Right renal cortex interstitium (tissue), 3 donors: ENCODE results near the gene DNAJC21. TPM values are rescaled to one million over a fixed set of nuclear protein-coding genes. Genes with fewer than 3 reads are reported as not detected.
"Not testable (repeated sequence)": the region's sequence is repeated elsewhere in the genome, so short reads cannot be mapped to it uniquely, and the experiment has no call there.

Experiments used
- DNase-seq, 3 donors: peaks; one replicate each; pipeline ENCODE4 v3.0.0-alpha.2; 2013; ENCODE audit warnings: low read depth in 3 of 3, low spot score in 2 of 3
- polyA plus RNA-seq, 3 donors: library from polyadenylated mRNA; unstranded; fragments of 120-200 nt; gene quantifications; one replicate each; pipeline ENCODE4 v1.2.1, GENCODE V29; 2013; ENCODE audit not compliant: insufficient read length in 3 of 3

Gene DNAJC21
- polyA plus RNA-seq, 3 donors, result 86.7 to 87.9 (median 87.7) TPM

DNA sequence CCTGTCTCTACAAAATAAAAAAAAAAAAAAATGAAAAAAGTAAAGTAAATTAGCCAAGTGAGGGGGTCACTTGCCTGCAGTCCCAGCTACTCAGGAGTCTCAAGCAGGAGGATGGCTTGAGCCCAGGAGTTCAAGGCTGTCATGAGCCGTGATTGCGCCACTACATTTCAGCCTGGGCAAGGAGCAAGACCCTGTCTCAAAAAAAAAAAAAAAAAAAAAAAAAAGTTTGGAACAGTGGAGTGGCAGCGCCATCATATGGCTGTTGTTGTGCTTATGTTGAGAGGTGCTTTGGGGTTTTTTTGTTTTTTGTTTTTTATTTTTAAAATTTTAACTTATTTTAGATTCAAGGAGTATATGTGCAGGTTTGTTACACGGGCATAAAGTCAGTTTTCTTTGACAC lies 10.3 kb upstream of the DNAJC21 start:
- no peak for DNase-seq

GRCh38 chr5:34923256-34923655 lies 6.1 kb upstream of the DNAJC21 start:
- not testable (repeated sequence) for DNase-seq

- no peak for DNase-seq
Observed at GRCh38 chr5:34923694-34924461, 5.5 kb upstream of the DNAJC21 start.

DNA sequence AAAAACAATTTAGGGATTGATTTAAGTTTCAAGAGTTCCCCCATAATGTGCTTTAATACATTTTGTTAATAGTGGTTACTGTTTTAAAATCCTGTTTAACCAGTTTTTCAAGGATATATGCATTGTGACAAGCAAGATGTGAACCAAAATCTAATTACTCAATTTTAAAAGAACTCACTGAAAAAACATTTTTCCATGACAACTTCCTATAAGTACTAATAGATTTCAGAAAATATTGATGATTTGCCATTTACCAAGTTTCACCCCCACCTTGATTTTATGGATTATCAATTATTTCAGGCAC lies 4.9 kb upstream of the DNAJC21 start:
- DNase-seq, result no peak

- no peak for DNase-seq
Observed at GRCh38 chr5:34926318-34926888, 3.0 kb upstream of the DNAJC21 start.

DNA sequence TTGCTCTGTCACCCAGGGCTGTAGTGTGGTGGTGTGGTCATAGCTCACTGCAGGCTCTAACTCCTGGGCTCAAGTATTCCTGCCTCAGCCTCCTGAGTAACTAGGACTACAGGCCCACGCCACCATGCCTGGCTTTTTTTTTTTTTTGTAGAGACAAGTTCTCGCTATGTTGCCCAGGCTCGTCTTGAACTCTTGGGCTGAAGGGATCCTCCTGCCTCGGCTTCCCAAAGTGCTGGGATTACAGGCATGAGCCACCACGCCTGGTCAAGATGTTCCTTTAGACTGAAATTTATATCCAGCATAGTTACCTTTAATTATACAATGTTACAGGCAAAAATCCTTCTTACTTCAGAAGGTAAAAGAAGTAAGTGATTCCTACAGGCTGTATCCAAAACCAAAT lies 1.6 kb upstream of the DNAJC21 start:
- DNase-seq, result no peak

GRCh38 chr5:34928267-34928666 lies 1.1 kb upstream of the DNAJC21 start:
- no peak for DNase-seq

DNA sequence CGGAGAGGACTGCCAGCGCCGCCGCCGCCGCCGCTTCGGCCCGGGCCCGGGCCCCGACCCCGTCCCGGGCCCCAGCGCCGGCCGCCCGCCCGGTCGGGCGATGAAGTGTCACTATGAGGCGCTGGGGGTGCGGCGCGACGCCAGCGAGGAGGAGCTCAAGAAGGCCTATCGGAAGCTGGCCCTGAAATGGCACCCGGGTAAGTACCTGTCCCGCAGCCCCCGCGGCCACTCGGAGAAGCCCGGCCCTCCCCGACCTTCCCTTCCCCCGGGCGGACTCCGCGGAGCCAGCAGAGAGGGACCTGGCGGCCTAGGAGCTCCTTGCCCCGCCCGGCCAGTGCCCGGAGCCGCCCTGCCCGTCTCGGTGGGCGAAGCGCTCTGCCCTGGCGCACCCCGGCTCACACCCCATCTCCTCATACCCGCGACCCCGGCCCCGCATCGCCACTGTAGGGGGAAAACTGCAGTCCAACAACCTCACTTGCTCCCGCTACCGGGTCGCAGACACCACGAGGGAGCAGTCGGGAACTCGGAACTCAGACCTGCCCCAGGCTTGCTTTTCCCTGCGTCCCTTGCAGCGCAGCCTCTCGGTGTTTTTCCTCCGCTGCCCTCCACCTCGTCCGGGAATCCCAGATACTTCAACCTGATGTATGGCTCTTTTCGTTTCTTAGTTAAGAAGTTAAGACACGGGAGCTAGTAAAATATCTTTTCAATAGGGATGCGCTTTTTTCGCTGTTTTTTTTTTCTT lies 532 bp downstream of the DNAJC21 start:
- DNase-seq, result peak in 2 of 3 donors; percentile 63 to 69

DNA sequence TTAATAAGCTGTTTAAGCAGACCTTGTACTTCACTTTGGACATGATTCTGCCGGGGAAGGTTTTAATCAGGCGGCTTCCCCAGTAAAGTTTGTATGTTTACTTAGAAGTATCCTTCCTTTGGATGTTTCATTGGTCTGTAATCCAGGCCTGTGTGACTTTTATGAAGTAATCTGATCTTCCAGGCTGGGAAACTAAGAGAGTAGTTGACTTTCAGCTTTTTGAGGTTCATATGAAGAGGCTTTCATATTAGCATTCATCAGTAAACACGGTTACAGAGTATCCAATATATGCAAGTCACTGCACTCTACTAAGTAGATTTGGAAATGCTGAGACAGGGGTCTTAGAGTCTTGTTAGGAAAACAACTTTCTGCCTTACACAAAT lies 1.1 kb downstream of the DNAJC21 start:
- DNase-seq, result peak in 1 of 3 donors; percentile 7

- DNase-seq, result no peak
Observed at GRCh38 chr5:34930870-34931269, 1.5 kb downstream of the DNAJC21 start.

DNA sequence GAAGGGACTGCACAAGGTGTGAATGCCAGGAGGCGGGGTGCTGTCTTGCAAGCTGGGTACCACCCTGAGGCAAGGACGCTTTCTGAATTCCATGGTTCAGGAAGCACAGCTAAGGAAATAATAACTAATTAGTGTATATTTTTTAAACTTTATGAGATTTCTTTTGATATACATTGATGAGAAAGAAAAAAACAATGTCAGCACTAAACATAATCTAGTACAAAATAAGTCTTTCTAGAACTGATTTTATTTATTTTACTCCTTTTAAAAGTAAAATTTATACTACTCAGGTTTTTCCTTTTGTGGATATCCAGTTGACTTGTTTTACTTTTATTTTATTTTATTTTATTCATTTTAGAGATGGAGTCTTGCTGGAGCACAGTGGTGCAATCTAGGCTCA lies 3.6 kb downstream of the DNAJC21 start:
- no peak for DNase-seq

DNA sequence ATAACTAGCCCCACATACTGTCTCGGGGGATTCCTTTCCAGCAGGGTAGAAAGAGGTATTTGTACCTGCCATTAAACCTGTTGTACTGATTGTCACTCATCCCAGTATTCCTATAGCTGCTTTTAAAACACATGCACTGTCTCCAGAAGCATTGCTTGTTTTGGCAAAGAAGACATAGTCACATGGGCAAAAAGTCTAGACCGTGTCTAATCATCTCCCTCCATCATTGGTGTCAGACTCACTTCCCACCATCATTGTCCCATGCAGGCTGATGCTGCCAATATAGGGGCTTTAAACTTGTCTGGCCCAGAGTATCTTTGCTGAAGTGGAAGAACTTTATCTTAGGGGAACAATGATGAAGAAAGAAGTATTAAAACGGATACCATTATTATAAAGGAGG lies 12.6 kb downstream of the DNAJC21 start:
- DNase-seq, result no peak

- no peak for DNase-seq
Observed at GRCh38 chr5:34944044-34944443, 14.7 kb downstream of the DNAJC21 start.

GRCh38 chr5:34944460-34945047 lies 15.2 kb downstream of the DNAJC21 start:
- DNase-seq, result no peak

- DNase-seq, result no peak
Observed at GRCh38 chr5:34957321-34957720, 28.0 kb downstream of the DNAJC21 start.

DNA sequence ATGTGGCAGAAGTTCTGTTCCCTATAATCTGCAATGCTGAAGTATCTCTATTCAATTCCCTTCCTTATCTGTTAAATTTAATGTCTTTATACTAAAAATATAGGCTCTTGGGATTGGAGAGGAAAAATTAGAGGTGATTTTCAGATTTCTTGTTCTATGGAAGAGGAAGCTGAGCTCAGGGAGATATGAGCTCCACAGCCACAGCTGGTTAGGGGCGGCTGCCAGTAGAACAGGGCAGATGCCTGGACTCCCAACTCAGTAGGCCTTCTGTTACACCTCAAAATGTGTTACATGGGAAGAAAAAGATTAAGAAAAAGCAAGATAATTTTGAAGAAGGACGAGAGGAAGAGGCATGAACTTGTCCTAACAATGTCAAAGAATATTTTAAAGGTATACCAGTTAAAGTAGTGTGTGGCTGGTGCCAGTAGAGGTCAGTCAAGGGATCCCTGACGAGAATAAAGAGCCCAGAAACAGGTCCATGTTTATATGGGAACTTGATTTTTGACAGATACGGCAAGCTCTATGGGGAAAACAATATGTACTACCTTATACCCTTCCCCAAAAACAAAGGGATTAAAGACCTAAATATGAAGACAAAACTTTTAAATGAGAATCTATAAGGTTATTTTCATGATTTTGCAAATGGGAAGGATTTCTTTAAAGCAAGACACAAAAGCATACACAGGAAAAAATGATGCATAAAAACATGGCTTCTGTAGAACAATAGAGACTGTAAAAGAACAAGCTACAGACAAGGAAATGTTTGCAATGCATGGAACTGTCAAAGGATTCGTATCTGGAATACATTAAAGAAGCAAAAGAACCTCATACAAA lies 28.7 kb downstream of the DNAJC21 start:
- peak in 1 of 3 donors; percentile 8 for DNase-seq

DNA sequence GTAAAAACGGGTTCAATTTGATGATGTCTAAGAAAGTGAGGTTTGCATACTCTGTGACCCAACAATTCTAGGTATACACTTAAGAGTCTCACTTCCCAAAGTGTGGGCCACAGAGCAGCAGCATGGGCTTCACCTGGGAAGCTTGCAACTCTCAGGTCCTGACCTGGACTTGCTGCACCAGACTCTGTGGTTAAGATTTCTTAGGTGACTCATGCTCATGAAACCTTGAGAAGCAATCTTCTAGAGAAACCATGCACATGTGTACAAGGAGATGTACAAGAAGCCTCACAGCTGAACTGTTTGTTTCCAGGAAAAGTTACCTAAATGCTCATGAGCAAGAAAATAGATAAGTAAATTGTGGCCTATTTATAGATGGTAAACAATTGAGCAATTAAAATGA lies 30.0 kb downstream of the DNAJC21 start:
- DNase-seq, result no peak

- DNase-seq, result no peak
Observed at GRCh38 chr5:34967540-34967939, 38.2 kb downstream of the DNAJC21 start.

DNA sequence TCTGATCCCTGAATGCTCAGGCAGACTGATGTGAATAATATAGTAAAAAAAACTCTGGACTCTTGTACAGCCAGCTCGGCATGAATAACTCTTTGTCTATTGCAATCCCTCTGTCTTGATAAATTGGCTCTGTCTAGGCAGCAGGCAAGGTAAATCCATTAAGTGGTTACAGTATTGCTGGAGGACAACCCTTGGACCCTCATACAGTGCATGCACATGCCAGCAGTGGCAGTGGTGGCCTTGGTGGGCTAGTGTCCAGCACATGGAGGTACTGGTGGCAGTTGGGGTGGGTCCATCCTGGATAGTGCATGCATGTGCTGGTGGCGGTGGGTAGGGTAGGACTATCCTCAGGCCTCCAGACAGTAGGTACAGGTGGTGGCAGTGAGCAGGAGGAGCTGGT lies 38.9 kb downstream of the DNAJC21 start:
- DNase-seq, result no peak

DNA sequence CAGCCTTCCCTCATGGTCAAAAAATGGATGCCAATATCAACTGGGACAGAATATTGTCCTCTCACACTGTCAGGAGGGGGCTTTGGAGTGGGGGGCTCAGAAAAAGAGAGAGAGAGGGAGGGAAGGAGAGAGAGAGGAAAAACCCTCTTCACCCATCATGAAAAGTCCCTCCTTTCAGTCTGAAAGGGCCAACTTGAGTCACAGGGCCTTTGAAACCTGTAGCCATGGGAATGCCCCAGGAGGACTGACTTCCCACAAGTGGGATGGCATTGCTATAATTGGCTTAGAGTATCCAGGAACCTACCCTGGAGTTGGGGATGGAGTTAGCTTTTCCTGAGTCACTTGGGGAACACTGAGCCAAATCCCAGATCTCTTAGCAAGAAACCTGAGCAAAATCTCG lies 41.2 kb downstream of the DNAJC21 start:
- DNase-seq, result no peak

DNA sequence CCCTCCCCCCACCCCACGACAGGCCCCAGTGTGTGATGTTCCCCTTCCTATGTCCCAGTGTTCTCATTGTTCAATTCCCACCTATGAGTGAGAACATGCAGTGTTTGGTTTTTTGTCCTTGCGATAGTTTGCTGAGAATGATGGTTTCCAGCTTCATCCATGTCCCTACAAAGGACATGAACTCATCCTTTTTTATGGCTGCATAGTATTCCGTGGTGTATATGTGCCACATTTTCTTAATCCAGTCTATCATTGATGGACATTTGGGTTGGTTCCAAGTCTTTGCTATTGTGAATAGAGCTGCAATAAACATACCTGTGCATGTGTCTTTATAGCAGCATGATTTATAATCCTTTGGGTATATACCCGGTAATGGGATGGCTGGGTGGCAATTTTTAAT lies 42.3 kb downstream of the DNAJC21 start:
- not testable (repeated sequence) for DNase-seq
